ENCODE measurements around the gene VPS72. TPM values are rescaled to one million over a fixed set of nuclear protein-coding genes. Genes with fewer than 3 reads are reported as not detected.
A peak's percentile ranks its signal among the peaks of the same experiment; 100 is the strongest.
"Not testable (repeated sequence)": the region's sequence is repeated elsewhere in the genome, so short reads cannot be mapped to it uniquely, and the experiment has no call there.

VPS72 gene
- polyA plus RNA-seq, 1 experiment = 71.0 TPM

DNA sequence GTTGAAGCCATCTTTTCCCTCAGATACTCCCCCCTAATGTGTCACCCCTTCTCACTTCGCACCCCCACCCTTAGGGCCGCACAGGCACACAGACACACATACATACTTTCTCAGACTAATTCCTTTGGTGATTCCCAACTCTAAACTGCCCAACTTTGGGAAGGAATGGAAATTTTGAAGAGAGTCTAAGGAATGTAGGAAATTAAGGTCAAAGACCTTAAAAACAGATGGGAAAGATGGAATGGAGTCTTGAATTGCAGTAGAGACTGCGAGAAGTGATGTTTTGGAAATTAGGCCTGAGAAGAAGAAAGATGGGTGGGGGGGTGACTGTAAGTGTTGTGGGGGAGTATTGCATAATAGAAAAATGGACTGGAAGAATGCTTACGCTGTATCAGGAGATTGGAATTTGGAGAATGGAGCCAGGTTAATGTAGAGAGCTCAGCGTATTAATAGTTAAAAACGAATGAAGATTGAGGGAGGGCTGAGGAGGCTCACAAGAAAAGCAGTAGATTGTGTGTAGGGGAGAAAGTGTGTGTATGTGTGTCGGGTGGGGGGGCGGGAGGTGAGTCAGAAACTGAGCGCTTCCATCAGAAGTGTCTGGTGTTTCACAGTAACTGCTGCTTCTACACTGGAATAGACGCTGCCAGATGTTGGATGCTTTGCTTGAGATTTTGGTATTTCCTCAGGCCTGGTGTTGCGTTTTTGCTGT, 10.0 kb upstream of the VPS72 start:
- ChIA-PET POLR2A (interaction anchor here (1.0 kb wide), 1 partner anchor 10 kb away, joined by 3 read pairs; the partner anchor contains the start of gene VPS72), CTCF (interaction anchor here (1.0 to 1.1 kb wide), 3 partner anchors 12 to 145 kb away, joined by 3 read pairs; no protein-coding TSS in a partner anchor)

DNA sequence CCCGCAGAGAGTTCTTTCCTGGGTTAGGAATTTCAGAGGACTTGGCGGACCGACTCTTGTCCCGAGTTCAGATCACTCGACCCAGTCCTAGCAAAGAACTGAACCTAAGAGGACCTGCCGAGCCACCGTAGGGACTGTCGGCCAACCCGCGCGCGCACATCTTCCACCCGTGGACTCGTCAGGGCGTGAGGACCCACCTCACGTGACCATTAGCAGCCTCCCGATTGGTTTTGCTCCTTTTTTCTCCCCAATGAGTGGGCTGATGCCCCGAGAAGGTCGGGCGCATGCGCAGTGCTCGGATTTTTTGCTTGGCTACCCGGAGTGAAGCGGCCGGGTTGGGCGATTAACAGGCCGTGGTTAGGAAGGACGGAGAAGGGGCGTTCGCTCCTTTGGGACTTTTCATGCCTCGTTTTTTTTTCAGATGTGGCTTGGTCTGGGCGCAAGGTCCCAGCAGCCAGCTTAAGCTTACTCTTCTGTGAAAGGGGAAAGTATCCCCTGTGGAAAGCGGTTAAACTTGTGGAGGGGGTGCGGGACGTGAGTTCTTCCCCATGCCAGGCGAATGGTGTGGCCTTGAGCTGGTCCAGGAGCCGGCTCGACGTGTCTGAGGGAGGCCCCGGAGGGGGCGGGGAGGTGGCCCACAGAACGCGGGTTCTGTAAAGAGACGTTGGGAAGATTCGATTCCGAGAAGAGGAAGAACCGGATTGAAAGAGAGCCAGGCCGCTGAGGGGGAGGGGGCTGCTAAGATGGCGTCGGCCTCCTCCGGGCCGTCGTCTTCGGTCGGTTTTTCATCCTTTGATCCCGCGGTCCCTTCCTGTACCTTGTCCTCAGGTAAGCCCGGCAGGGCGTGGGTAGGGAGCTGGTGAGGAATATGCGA, 8.5 kb upstream of the VPS72 start, which contains the start of gene PIP5K1A:
Gene PIP5K1A, plus strand, starts transcription at position 299 of the 874 bp plus-strand sequence. Its CDS starts 445 bp downstream, at position 744.
- TF ChIP-seq, protein P1, sequence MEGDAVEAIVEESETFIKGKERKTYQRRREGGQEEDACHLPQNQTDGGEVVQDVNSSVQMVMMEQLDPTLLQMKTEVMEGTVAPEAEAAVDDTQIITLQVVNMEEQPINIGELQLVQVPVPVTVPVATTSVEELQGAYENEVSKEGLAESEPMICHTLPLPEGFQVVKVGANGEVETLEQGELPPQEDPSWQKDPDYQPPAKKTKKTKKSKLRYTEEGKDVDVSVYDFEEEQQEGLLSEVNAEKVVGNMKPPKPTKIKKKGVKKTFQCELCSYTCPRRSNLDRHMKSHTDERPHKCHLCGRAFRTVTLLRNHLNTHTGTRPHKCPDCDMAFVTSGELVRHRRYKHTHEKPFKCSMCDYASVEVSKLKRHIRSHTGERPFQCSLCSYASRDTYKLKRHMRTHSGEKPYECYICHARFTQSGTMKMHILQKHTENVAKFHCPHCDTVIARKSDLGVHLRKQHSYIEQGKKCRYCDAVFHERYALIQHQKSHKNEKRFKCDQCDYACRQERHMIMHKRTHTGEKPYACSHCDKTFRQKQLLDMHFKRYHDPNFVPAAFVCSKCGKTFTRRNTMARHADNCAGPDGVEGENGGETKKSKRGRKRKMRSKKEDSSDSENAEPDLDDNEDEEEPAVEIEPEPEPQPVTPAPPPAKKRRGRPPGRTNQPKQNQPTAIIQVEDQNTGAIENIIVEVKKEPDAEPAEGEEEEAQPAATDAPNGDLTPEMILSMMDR (IDR thresholded peaks at IDR 0.05; ENCODE audit: insufficient read depth, low read depth, low read length) = no peak
- ChIA-PET POLR2A (interaction anchor here (0.7 kb wide), 1 partner anchor 56 kb away, joined by 3 read pairs; the partner anchor contains the start of gene PSMD4), CTCF (interaction anchor here (1.0 kb wide), 3 partner anchors 99 to 146 kb away, joined by 3 to 4 read pairs (median 4); no protein-coding TSS in a partner anchor)
- Histone ChIP-seq H3K4me3 (ENCODE audit: low read depth, low read length) (peak within 1 kb of the TSS; percentile 97), H3K27me3 (ENCODE audit: control insufficient read depth, insufficient read depth, low read length) (no peaks in the 10 kb centered on the region), H3K36me3 (ENCODE audit: control insufficient read depth, insufficient read depth, low read length) (peaks cover 7% of the 10 kb centered on the region)
- DNase-seq (ENCODE audit: low read depth) = peak; percentile 86

More for the DNA sequence above, 10.0 kb upstream of the VPS72 start:
- Histone ChIP-seq H3K36me3 (ENCODE audit: control insufficient read depth, insufficient read depth, low read length) (peaks cover 7% of the 10 kb centered on the region), H3K4me3 (ENCODE audit: low read depth, low read length) (peak overlapping the region; percentile 97), H3K27me3 (ENCODE audit: control insufficient read depth, insufficient read depth, low read length) (no peaks in the 10 kb centered on the region)
- peak; percentile 82 for DNase-seq (ENCODE audit: low read depth)
- TF ChIP-seq, protein P1 (IDR thresholded peaks at IDR 0.05; ENCODE audit: insufficient read depth, low read depth, low read length) = no peak

DNA sequence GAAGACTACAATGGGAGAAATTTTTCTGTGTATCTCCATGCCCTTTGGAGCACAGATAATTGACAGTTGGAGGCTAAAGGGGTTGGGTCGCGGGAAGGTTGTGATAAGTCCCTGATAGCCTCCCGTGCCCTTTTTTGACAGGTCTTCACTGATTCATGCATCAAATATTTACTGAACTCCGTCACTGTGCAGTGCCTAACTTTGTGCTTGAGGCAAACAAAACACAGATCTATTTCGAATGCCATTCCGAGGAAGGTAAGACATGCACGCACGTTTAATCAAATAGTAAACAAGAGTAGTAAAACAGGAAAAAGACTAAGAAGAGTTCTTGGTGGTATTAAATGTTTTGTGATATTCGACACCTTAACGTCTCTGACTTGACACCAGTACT, 7.9 kb upstream of the VPS72 start:
- no peaks in the 10 kb centered on the region for H3K27me3 ChIP-seq (ENCODE audit: control insufficient read depth, insufficient read depth, low read length)
- TF ChIP-seq, protein P1 (IDR thresholded peaks at IDR 0.05; ENCODE audit: insufficient read depth, low read depth, low read length) = no peak
- CTCF ChIA-PET = interaction anchor here (4.0 kb wide), 1 partner anchor 54 kb away, joined by 43 read pairs; the partner anchor contains the start of gene PSMD4
- POLR2A ChIA-PET = no interaction called here
- H3K4me3 ChIP-seq (ENCODE audit: low read depth, low read length) = peak overlapping the region; percentile 97
- peaks cover 4% of the 10 kb centered on the region for H3K36me3 ChIP-seq (ENCODE audit: control insufficient read depth, insufficient read depth, low read length)
- no peak for DNase-seq (ENCODE audit: low read depth)

DNA sequence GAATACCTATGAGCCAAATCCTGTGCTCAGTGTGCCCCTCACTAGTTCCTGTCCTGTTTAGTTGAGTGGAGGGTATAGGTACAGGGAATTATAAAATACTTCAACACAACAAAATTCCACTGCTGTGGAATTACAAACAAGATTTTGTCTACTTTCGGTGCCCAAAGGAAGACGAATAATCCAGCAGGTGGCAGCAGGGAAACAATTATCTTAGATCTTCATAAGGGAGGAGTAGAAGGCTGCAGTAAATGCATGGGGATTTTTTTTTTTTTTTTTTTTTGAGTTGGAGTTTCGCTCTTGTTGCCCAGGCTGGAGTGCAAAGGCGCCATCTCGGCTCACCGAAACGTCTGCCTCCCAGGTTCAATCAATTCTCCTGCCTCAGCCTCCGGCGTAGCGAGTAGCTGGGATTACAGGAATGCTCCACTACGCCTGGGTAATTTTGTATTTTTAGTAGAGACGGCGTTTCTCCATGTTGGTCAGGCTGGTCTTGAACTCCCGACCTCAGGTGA, 6.3 kb upstream of the VPS72 start:
- CTCF ChIA-PET = interaction anchor here (1.7 to 4.0 kb wide), 2 partner anchors 56 to 145 kb away, joined by 5 to 43 read pairs; partner anchors contain the start of gene PSMD4

DNA sequence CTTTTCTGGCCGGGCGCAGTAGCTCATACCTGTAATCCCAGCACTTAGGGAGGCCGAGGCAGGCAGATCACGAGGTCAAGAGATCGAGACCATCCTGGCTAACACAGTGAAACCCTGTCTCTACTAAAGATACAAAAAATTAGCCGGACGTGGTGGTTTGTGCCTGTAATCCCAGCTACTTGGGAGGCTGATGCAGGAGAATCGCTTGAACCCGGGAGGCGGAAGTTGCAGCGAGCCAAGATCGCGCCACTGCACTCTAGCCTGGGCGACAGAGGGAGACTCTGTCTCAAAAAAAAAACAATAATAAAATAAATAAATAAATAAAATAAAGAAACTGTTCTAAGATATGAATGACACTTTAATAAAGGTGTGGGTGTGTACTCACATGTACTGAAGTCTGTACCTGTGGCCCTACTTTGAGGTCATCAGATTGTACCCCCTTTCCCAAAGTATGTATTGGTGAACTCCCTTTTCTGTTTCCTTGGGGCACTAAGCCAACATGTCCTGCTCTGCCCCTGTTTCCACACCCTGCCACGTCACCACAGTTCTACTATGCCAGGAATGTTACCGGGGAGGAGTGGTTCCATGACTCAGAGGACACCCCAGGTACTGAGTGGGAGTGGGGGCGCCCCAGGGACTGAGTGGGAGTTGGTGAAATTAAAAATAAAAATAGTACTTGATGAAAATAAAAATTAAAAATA, 5.0 kb upstream of the VPS72 start:
- peak; percentile 54 for DNase-seq (ENCODE audit: low read depth)
- POLR2A ChIA-PET = interaction anchor here (0.5 to 0.6 kb wide), 3 partner anchors 28 to 139 kb away, joined by 3 to 17 read pairs (median 7); no protein-coding TSS in a partner anchor

More for the DNA sequence above, 6.3 kb upstream of the VPS72 start:
- peak overlapping the region; percentile 9 for H3K4me3 ChIP-seq (ENCODE audit: low read depth, low read length)
- TF ChIP-seq, protein P1 (IDR thresholded peaks at IDR 0.05; ENCODE audit: insufficient read depth, low read depth, low read length) = peak; percentile 56
- no peaks in the 10 kb centered on the region for H3K36me3 ChIP-seq (ENCODE audit: control insufficient read depth, insufficient read depth, low read length)
- DNase-seq (ENCODE audit: low read depth) = peak; percentile 62
- no peaks in the 10 kb centered on the region for H3K27me3 ChIP-seq (ENCODE audit: control insufficient read depth, insufficient read depth, low read length)
- POLR2A ChIA-PET = no interaction called here

More for the DNA sequence above, 5.0 kb upstream of the VPS72 start:
- H3K4me3 ChIP-seq (ENCODE audit: low read depth, low read length) = peak overlapping the region; percentile 9; the same call in 1 of the 2 replicates
- H3K36me3 ChIP-seq (ENCODE audit: control insufficient read depth, insufficient read depth, low read length); H3K27me3 ChIP-seq (ENCODE audit: control insufficient read depth, insufficient read depth, low read length): not testable (repeated sequence)
- CTCF ChIA-PET = interaction anchor here (0.6 to 4.0 kb wide), 10 partner anchors 13 to 156 kb away, joined by 3 to 43 read pairs (median 4); partner anchors contain the start of genes GABPB2 and PSMD4
